ENCODE results near the gene TAS2R13.

The TAS2R13 gene

DNA sequence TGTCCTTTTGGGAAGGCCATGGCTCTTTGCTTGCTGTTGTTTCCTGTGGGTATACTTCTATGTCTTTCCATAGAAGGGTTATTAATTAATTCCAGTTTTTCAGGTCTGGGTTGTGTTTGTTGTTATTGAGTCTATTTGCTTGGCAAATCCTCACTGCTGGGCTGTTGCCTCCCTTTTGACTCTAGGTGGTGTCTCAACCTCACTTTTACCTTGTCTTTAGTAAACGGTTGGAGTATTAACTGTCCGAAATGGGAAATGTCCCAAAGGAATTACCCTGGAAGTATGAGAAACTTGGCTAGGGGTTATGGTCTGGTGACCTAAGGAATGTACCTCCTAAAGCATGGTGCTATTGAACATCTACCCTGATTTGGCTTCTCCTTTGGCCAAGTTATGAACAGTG is 42.0 kb downstream of the TAS2R13 start:
- no peak for DNase-seq (ENCODE audit: low read depth)

DNA sequence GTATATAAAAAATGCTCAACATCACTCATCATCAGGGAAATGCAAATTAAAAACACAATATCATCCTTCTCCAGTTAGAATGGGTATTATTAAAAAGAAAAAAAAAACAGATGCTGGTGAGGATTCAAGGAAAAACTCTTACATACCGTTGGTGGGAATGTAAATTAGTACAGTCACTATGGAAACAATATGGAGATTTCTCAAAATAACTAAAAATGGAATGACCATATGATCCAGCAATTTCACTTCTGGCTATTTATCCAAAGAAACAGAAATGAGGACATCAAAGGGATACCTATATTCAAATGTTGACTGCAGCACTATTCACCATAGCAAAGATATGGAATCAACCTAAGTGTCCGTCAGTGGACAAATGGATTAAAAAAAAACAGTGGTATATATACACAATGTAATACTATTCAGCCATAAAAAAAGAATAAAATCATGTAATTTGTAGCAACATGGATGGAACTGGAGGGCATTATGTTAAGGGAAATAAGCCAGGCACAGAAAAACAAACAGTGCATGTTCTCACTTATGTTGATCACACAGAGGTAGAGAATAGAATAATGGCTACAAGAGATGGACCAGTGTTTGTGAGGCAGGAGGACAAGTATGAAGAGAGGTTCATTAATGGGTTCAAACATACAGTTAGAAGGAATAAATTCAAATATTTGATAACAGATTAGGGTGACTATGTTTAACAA is 45.7 kb downstream of the TAS2R13 start:
- DNase-seq (ENCODE audit: low read depth): no peak

DNA sequence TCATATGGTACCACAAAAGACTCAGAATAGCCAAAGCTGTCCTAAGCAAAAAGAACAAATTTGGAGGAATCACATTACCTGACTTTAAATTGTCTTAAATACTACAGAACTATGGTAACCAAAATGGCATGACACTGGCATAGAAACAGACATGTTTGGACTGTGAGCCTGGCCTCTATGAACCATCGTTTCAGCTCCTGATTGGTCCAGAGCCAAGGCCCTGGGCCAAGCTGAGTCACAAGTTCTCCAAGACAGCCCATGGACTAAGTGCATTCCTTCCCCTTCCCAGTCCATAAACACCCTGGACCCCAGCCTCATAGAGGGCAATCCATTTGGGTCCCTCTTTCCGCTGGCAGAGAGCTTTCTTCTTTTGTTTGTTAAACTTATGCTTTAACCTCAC is 48.0 kb downstream of the TAS2R13 start:
- DNase-seq (ENCODE audit: low read depth): no peak

All from stimulated activated CD8-positive, alpha-beta memory T cell treated with anti-CD3 and anti-CD28 coated beads, Interleukin-12 subunit alpha, Interleukin-12 subunit beta, amount 100 ng/mL, for 1 hour (primary cell).